GM18907 (cell line): ENCODE measurements around the gene TGM1.
"Not testable (repeated sequence)": the region's sequence is repeated elsewhere in the genome, so short reads cannot be mapped to it uniquely, and the experiment has no call there.

Source experiments
- ATAC-seq: cut with Tn5 transposase; IDR thresholded peaks from one replicate; pipeline ENCODE4 v1.9.1; 2021; ENCODE audit warnings: mild to moderate bottlenecking, moderate library complexity; ENCODE audit not compliant: unreplicated experiment

Gene TGM1

GRCh38 chr14:24207625-24208024 lies 55.4 kb downstream of the TGM1 start:
- no peak for ATAC-seq

DNA sequence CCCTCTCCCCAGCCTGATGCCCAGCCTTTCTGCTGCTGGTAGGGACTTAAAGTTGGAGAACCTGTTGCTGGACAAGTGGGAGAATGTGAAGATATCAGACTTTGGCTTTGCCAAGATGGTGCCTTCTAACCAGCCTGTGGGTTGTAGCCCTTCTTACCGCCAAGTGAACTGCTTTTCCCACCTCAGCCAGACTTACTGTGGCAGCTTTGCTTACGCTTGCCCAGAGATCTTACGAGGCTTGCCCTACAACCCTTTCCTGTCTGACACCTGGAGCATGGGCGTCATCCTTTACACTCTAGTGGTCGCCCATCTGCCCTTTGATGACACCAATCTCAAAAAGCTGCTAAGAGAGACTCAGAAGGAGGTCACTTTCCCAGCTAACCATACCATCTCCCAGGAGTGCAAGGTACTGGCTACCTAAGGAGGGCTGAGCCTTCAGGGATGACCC lies 55.8 kb downstream of the TGM1 start:
- ATAC-seq: no peak

- ATAC-seq: no peak
Measured at GRCh38 chr14:24206260-24207103, 56.5 kb downstream of the TGM1 start.

GRCh38 chr14:24204163-24205146 lies 58.5 kb downstream of the TGM1 start:
- no peak for ATAC-seq

DNA sequence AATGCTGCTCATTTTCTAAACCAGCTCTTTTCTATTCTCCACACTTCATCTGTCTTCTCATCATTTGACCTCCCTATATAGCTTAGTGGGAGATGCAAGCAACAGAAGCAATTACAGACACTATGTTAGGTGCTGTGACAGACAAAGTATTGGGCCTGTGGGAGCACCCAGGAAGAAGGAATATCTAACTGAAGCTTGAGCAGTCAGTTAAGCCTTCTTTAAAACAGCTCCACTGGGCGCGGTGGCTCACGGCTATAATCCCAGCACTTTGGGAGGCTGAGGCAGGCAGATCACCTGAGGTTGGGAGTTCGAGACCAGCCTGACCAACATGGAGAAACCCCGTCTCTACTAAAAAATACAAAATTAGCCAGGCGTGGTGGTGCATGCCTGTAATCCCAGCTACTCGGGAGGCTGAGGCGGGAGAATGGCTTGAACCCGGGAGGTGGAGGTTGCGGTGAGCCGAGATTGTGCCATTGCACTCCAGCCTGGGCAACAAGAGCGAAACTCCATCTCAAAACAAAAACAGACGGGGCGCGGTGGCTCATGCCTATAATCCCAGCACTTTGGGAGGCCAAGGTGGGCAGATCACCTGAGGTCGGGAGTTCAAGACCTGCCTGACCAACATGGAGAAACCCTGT lies 59.6 kb downstream of the TGM1 start:
- not testable (repeated sequence) for ATAC-seq

DNA sequence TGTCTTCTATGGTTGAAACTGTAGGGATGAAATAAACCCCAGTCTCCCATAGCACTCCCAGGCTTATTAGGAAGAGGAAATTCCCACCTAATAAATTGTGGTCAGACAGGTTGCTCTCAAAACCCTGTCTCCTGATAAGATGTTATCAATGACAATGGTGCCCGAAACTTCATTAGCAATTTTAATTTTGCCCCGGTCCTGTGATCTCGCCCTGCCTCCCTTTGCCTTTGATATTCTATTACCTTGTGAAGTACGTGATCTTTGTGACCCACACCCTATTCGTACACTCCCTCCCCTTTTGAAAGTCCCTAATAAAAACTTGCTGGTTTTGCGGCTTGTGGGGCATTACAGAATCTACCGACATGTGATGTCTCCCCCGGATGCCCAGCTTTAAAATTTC lies 60.4 kb downstream of the TGM1 start:
- not testable (repeated sequence) for ATAC-seq
